HG03103 (cell line): ENCODE measurements around the gene KAT6B.
"Not testable (repeated sequence)": the region's sequence is repeated elsewhere in the genome, so short reads cannot be mapped to it uniquely, and the experiment has no call there.

Source experiments
- ATAC-seq: cut with Tn5 transposase; IDR thresholded peaks from one replicate; pipeline ENCODE4 v1.9.1; 2021; ENCODE audit warnings: low read depth; ENCODE audit not compliant: unreplicated experiment

KAT6B gene

GRCh38 chr10:74913377-74913979, 87.1 kb downstream of the KAT6B start:
- ATAC-seq, result no peak

- ATAC-seq, result no peak
Observed at GRCh38 chr10:74916283-74916682, 89.9 kb downstream of the KAT6B start.

- ATAC-seq, result no peak
Observed at GRCh38 chr10:74917481-74918077, 91.2 kb downstream of the KAT6B start.

GRCh38 chr10:74919671-74920070, 93.3 kb downstream of the KAT6B start:
- ATAC-seq, result no peak

GRCh38 chr10:74921070-74921469, 94.7 kb downstream of the KAT6B start:
- not testable (repeated sequence) for ATAC-seq

GRCh38 chr10:74921744-74922143, 95.3 kb downstream of the KAT6B start:
- ATAC-seq, result no peak

- ATAC-seq, result no peak
Observed at GRCh38 chr10:74922921-74923320, 96.5 kb downstream of the KAT6B start.

GRCh38 chr10:74923556-74923955, 97.2 kb downstream of the KAT6B start:
- ATAC-seq, result no peak

- no peak for ATAC-seq
Observed at GRCh38 chr10:74924251-74924963, 98.0 kb downstream of the KAT6B start.

GRCh38 chr10:74925291-74925690, 98.9 kb downstream of the KAT6B start:
- ATAC-seq, result no peak

- ATAC-seq, result no peak
Observed at GRCh38 chr10:74925708-74926107, 99.3 kb downstream of the KAT6B start.

GRCh38 chr10:74926791-74927585, 100.6 kb downstream of the KAT6B start:
- no peak for ATAC-seq

GRCh38 chr10:74927701-74928100, 101.3 kb downstream of the KAT6B start:
- ATAC-seq, result no peak

- ATAC-seq, result no peak
Observed at GRCh38 chr10:74928742-74929191, 102.4 kb downstream of the KAT6B start.

GRCh38 chr10:74929197-74929596, 102.8 kb downstream of the KAT6B start:
- ATAC-seq, result no peak

- ATAC-seq, result no peak
Observed at GRCh38 chr10:74930965-74931364, 104.6 kb downstream of the KAT6B start.

GRCh38 chr10:74932648-74933047, 106.2 kb downstream of the KAT6B start:
- no peak for ATAC-seq

- no peak for ATAC-seq
Observed at GRCh38 chr10:74934100-74934812, 107.9 kb downstream of the KAT6B start.

GRCh38 chr10:74936577-74937265, 110.3 kb downstream of the KAT6B start:
- ATAC-seq, result no peak
